ENCODE results near the gene MYF5. TPM values are rescaled to one million over a fixed set of nuclear protein-coding genes. Genes with fewer than 3 reads are reported as not detected.
A peak's percentile ranks its signal among the peaks of the same experiment; 100 is the strongest.

The MYF5 gene
- total and polyA plus RNA-seq, 2 of the 4 experiments (the other 2 are of a cell fraction) = not detected

GRCh38 chr12:80708259-80708974 lies 8.3 kb upstream of the MYF5 start:
- Histone ChIP-seq H4K20me1 (ENCODE audit: insufficient read depth, low read length) (no peaks in the 10 kb centered on the region), H3K36me3 (ENCODE audit: control insufficient read depth, insufficient read depth, low read length) (no peaks in the 10 kb centered on the region), H3K9me3 (ENCODE audit: control insufficient read depth, insufficient read depth, low read length) (no peaks in the 10 kb centered on the region), H2AK9ac (replicated peaks; ENCODE audit: low read depth, low read length, poor library complexity) (no peak overlapping the region), H3K23ac (ENCODE audit: low read depth, low read length) (no peak overlapping the region), H3K4me1 (ENCODE audit: control insufficient read depth, insufficient read depth, low read length) (no peaks in the 10 kb centered on the region), H3K27ac (ENCODE audit: insufficient read depth, low read length) (no peak overlapping the region), H2BK15ac (ENCODE audit: low read depth, low read length) (no peak overlapping the region), H3K4me3 (ENCODE audit: insufficient read depth, low read depth, low read length) (no peak overlapping the region), H3K14ac (replicated peaks; ENCODE audit: low read depth, low read length) (no peak overlapping the region), H2BK20ac (ENCODE audit: low read depth, low read length) (no peak overlapping the region), H2BK5ac (ENCODE audit: low read depth, low read length, poor library complexity, severe bottlenecking) (no peak overlapping the region), H4K91ac (ENCODE audit: insufficient read depth, low read depth, low read length) (no peak overlapping the region), H3K4ac (ENCODE audit: low read depth, low read length) (no peak overlapping the region), H3K4me2 (ENCODE audit: low read depth, low read length) (no peak overlapping the region; the same call in 1 of the 2 replicates), H2AFZ (replicated peaks; ENCODE audit: low read length, poor library complexity) (peak overlapping the region; percentile 84), H3K79me1 (ENCODE audit: low read depth in 1 of 2, low read length in 2 of 2) (no peaks in the 10 kb centered on the region), H4K8ac (ENCODE audit: low read depth in 2 of 2, low read length in 2 of 2) (peak overlapping the region in 1 of 2 experiments; percentile 27; a peak in 2 of 4 replicates), H3K9me1 (ENCODE audit: insufficient read depth, low read length) (no peaks in the 10 kb centered on the region), H3K9ac (ENCODE audit: low read depth, low read length) (no peak overlapping the region), H3K18ac (ENCODE audit: low read depth, low read length) (no peak overlapping the region), H3K27me3 (ENCODE audit: control insufficient read depth, insufficient read depth, low read length) (no peaks in the 10 kb centered on the region), H2AK5ac (ENCODE audit: low read depth, low read length) (no peak overlapping the region), H3K56ac (ENCODE audit: extremely low read depth, insufficient read depth, low read length) (no peak overlapping the region), H2BK120ac (ENCODE audit: low read depth, low read length) (no peak overlapping the region), H4K5ac (ENCODE audit: low read depth, low read length) (no peak overlapping the region)
- TF ChIP-seq, protein P1, sequence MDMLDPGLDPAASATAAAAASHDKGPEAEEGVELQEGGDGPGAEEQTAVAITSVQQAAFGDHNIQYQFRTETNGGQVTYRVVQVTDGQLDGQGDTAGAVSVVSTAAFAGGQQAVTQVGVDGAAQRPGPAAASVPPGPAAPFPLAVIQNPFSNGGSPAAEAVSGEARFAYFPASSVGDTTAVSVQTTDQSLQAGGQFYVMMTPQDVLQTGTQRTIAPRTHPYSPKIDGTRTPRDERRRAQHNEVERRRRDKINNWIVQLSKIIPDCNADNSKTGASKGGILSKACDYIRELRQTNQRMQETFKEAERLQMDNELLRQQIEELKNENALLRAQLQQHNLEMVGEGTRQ (IDR thresholded peaks at IDR 0.05; ENCODE audit: low read depth, low read length) = no peak
- no peak for TF ChIP-seq ELK1 (IDR thresholded peaks at IDR 0.05; ENCODE audit: borderline replicate concordance, low read depth, low read length)
- TF ChIP-seq RAD21 (IDR thresholded peaks at IDR 0.05; ENCODE audit: low read length) = no peak
- TF ChIP-seq CEBPB (IDR thresholded peaks at IDR 0.05; ENCODE audit: low read depth, low read length) = no peak
- no peak for TF ChIP-seq NFE2L2 (IDR thresholded peaks at IDR 0.05; ENCODE audit: low read depth, low read length)
- no peak for TF ChIP-seq CTCF (conservative IDR thresholded peaks at IDR 0.05; ENCODE audit: low read depth, low read length)
- TF ChIP-seq POLR2A (IDR thresholded peaks at IDR 0.05; ENCODE audit: low read depth, low read length) = no peak
- no peak for TF ChIP-seq FOS (IDR thresholded peaks at IDR 0.05; ENCODE audit: low read depth, low read length)
- TF ChIP-seq BHLHE40 (IDR thresholded peaks at IDR 0.05; ENCODE audit: low read depth, low read length) = no peak
- TF ChIP-seq MAZ (IDR thresholded peaks at IDR 0.05; ENCODE audit: borderline replicate concordance, low read depth, low read length) = no peak
- no peak for TF ChIP-seq MAFK (IDR thresholded peaks at IDR 0.05; ENCODE audit: low read depth, low read length)
- ChIA-PET POLR2A (ENCODE audit: unreplicated experiment) (no interaction called here), CTCF (no interaction called here)
- 30% methylated on average over 10 of the region's 50 CpGs; no CpG with 5 or more reads in 1 of the 2 experiments for WGBS, 2 experiments (ENCODE audit: extremely low coverage in 2 of 2, insufficient read length in 1 of 2)
- no peak for ATAC-seq (ENCODE audit: low read depth)
- intact Hi-C loops (cut with micrococcal nuclease) (no loop called here), dilution Hi-C loops (cut with HindIII; ENCODE audit: low sequenced_read_pairs, unreplicated experiment) (no loop called here), in situ Hi-C loops (cut with MboI; ENCODE audit: low sequenced_read_pairs) (no loop called here)
- no TSS peak for BruUV-seq (replicated peaks)
- DNase-seq = no peak
